Fibroblast of the aortic adventitia (primary cell): ENCODE measurements around the gene GATC. TPM values are rescaled to one million over a fixed set of nuclear protein-coding genes. Genes with fewer than 3 reads are reported as not detected.

Source experiments
- DNase-seq: peaks from one replicate; pipeline ENCODE4 v3.0.0-alpha.2; 2010; ENCODE audit warnings: low read depth
- H3K4me3 ChIP-seq: 2 replicates; pipeline ENCODE4 v1.5.1; 2011; ENCODE audit warnings: low read depth, mild to moderate bottlenecking, control low read depth, low read length, moderate library complexity
- total RNA-seq: library from RNA; depleted of rRNA; stranded (reverse); fragments of >200 nt; gene quantifications from 2 replicates; pipeline ENCODE4 v1.2.3, GENCODE V29; 2012; ENCODE audit warnings: low replicate concordance
- TF ChIP-seq, protein P1 (sequence below): IDR thresholded peaks from 2 replicates; pipeline ENCODE4 v1.5.1; 2011; ENCODE audit warnings: mild to moderate bottlenecking, low read length, control low read depth, inconsistent platforms; ENCODE audit not compliant: insufficient read depth

GATC gene
- total RNA-seq, 1 donor, result 20.5 TPM

- DNase-seq, result no peak
- no peak overlapping the region for H3K4me3 ChIP-seq
- TF ChIP-seq, protein P1, sequence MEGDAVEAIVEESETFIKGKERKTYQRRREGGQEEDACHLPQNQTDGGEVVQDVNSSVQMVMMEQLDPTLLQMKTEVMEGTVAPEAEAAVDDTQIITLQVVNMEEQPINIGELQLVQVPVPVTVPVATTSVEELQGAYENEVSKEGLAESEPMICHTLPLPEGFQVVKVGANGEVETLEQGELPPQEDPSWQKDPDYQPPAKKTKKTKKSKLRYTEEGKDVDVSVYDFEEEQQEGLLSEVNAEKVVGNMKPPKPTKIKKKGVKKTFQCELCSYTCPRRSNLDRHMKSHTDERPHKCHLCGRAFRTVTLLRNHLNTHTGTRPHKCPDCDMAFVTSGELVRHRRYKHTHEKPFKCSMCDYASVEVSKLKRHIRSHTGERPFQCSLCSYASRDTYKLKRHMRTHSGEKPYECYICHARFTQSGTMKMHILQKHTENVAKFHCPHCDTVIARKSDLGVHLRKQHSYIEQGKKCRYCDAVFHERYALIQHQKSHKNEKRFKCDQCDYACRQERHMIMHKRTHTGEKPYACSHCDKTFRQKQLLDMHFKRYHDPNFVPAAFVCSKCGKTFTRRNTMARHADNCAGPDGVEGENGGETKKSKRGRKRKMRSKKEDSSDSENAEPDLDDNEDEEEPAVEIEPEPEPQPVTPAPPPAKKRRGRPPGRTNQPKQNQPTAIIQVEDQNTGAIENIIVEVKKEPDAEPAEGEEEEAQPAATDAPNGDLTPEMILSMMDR, result no peak
These were observed 7.0 kb downstream of the GATC start for GRCh38 chr12:120453060-120453750.

DNA sequence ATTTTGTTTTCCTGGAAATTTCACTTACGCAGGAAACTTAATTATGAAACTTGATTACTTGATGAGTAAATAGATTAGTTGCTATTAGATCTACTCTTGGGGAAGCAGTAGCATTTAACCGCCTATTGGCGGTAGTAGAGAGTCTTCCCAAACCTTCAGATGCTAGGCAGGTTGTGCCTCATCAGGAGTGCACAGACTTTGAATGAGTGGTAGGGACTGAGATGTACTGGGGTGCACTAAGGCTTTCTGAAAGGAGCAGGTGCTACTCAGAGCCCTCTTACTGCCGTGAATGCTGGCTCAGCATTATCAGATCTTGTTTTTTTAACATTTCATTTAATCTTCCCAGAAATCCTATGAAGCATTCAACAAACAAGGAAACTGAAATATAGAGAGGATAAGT is 7.7 kb downstream of the GATC start:
- no peak overlapping the region for H3K4me3 ChIP-seq
- no peak for DNase-seq
- TF ChIP-seq, protein P1, result peak; percentile 76

GRCh38 chr12:120455302-120455701 is 9.1 kb downstream of the GATC start:
- no peak overlapping the region for H3K4me3 ChIP-seq
- DNase-seq, result no peak
- TF ChIP-seq, protein P1, result no peak

DNA sequence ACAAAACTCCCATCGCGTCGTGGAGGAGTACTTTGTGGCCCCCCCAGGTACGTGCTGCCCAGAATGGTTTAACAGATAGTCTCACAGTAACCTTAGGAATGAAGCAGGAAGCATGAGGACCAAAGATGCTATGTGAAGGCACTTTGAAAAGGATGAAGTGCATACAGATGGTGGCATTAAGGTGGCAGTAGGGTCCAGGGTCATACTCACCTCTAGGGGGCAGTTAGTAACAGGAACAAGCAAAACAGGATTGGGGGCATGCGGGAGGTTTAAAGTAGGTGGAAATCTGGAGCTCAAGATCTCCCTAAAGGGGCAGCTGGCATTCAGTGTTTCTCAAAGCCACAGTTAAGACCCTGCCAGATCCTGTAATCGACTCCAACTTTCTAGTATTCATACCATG is 10.9 kb downstream of the GATC start:
- TF ChIP-seq, protein P1, result peak; percentile 38
- no peak overlapping the region for H3K4me3 ChIP-seq
- DNase-seq, result no peak

DNA sequence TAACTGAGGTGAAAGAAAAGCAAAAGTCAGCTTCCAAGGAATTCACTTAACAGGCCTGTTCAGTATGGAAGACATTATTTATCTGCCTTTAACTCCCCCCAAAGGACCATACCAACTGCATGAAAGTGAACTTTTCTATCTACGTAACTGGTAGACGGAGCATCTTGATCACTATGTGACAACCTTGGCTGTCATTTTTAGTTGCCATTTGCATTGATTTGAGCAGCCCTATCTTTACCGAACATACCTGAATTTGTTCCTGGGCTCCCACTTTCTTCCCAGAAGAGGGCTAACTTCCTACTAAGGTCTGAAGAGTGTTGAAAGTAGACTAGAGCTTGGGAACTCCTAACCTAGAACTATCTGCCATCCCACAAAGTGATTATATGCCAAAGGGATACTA is 13.9 kb downstream of the GATC start:
- TF ChIP-seq, protein P1, result no peak
- no peak for DNase-seq
- no peak overlapping the region for H3K4me3 ChIP-seq

GRCh38 chr12:120462099-120462640 is 15.9 kb downstream of the GATC start:
- H3K4me3 ChIP-seq, result no peak overlapping the region
- TF ChIP-seq, protein P1, result no peak

More at GRCh38 chr12:120462099-120462640, 15.9 kb downstream of the GATC start:
- no peak for DNase-seq
